HS-27A (cell line): ENCODE results near the gene IRF6.
A peak's percentile ranks its signal among the peaks of the same experiment; 100 is the strongest.

Source experiments
- DNase-seq: peaks from one replicate; pipeline ENCODE4 v3.0.0-alpha.2; 2012; ENCODE audit warnings: low read depth, missing footprints

Gene IRF6

GRCh38 chr1:209790286-209791193, 15.4 kb downstream of the IRF6 start:
- no peak for DNase-seq

GRCh38 chr1:209789245-209789644, 16.7 kb downstream of the IRF6 start:
- DNase-seq: no peak

GRCh38 chr1:209787551-209787950, 18.4 kb downstream of the IRF6 start:
- no peak for DNase-seq

- no peak for DNase-seq
Measured at GRCh38 chr1:209786146-209786545, 19.8 kb downstream of the IRF6 start.

GRCh38 chr1:209785592-209785991, 20.4 kb downstream of the IRF6 start:
- no peak for DNase-seq

- DNase-seq: peak; percentile 86
Measured at GRCh38 chr1:209784265-209785169, 21.4 kb downstream of the IRF6 start, which contains the start of gene C1orf74. Gene C1orf74, minus strand, starts transcription at chr1:209784559. Its CDS starts 925 bp downstream, at chr1:209783634.

- no peak for DNase-seq
Measured at GRCh38 chr1:209783386-209783785, 22.6 kb downstream of the IRF6 start.

GRCh38 chr1:209780268-209780667, 25.7 kb downstream of the IRF6 start:
- DNase-seq: no peak

GRCh38 chr1:209778102-209778501, 27.8 kb downstream of the IRF6 start:
- no peak for DNase-seq

GRCh38 chr1:209777587-209777986, 28.4 kb downstream of the IRF6 start:
- DNase-seq: no peak

GRCh38 chr1:209775678-209776077, 30.3 kb downstream of the IRF6 start:
- DNase-seq: no peak

GRCh38 chr1:209774592-209774991, 31.4 kb downstream of the IRF6 start:
- DNase-seq: no peak

- no peak for DNase-seq
Measured at GRCh38 chr1:209772126-209772525, 33.8 kb downstream of the IRF6 start.

GRCh38 chr1:209770636-209771415, 35.1 kb downstream of the IRF6 start:
- DNase-seq: no peak

GRCh38 chr1:209769971-209770370, 36.0 kb downstream of the IRF6 start:
- peak; percentile 11 for DNase-seq

GRCh38 chr1:209769171-209769904, 36.6 kb downstream of the IRF6 start:
- DNase-seq: peak; percentile 61

- no peak for DNase-seq
Measured at GRCh38 chr1:209768354-209768774, 37.6 kb downstream of the IRF6 start.

- no peak for DNase-seq
Measured at GRCh38 chr1:209767706-209768105, 38.2 kb downstream of the IRF6 start.

GRCh38 chr1:209767096-209767495, 38.8 kb downstream of the IRF6 start:
- no peak for DNase-seq

- DNase-seq: no peak
Measured at GRCh38 chr1:209766051-209766450, 39.9 kb downstream of the IRF6 start.

- DNase-seq: no peak
Measured at GRCh38 chr1:209761011-209761635, 44.8 kb downstream of the IRF6 start.
